AG09309 (cell line): ENCODE data around the gene ATXN2.
"Not testable (repeated sequence)": the region's sequence is repeated elsewhere in the genome, so short reads cannot be mapped to it uniquely, and the experiment has no call there.

Experiments
- DNase-seq: peaks from one replicate; pipeline ENCODE4 v3.0.0-alpha.2; 2010; ENCODE audit warnings: low read depth
- H3K4me3 ChIP-seq: 2 replicates; pipeline ENCODE4 v1.5.1; 2011; ENCODE audit warnings: mild to moderate bottlenecking, low read depth, low read length, moderate library complexity; ENCODE audit not compliant: control insufficient read depth
- TF ChIP-seq, protein P1 (sequence below): IDR thresholded peaks from 2 replicates; pipeline ENCODE4 v1.5.1; 2011; ENCODE audit warnings: mild to moderate bottlenecking, low read depth, low read length, inconsistent platforms; ENCODE audit not compliant: insufficient read depth, control insufficient read depth; ENCODE audit errors: missing control alignments

ATXN2 gene

DNA sequence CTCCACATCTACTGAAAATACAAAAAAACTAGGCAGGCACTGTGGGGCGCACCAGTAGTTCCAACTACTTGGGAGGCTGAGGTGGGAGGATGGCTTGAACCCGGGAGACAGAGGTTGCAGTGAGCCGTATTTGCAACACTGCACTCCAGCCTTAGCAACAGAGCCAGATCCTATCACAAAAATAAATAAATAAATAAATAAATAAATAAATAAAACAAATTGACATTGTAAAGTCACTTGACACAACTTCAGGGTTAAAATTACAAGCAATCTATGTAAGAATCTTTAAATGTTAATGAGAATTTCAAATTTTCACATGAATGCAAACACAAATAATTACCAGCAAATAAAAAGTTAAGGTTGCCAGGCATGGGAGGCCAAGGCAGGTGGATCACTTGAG, 11.1 kb downstream of the ATXN2 start:
- H3K4me3 ChIP-seq = no peak overlapping the region
- no peak for DNase-seq
- TF ChIP-seq, protein P1, sequence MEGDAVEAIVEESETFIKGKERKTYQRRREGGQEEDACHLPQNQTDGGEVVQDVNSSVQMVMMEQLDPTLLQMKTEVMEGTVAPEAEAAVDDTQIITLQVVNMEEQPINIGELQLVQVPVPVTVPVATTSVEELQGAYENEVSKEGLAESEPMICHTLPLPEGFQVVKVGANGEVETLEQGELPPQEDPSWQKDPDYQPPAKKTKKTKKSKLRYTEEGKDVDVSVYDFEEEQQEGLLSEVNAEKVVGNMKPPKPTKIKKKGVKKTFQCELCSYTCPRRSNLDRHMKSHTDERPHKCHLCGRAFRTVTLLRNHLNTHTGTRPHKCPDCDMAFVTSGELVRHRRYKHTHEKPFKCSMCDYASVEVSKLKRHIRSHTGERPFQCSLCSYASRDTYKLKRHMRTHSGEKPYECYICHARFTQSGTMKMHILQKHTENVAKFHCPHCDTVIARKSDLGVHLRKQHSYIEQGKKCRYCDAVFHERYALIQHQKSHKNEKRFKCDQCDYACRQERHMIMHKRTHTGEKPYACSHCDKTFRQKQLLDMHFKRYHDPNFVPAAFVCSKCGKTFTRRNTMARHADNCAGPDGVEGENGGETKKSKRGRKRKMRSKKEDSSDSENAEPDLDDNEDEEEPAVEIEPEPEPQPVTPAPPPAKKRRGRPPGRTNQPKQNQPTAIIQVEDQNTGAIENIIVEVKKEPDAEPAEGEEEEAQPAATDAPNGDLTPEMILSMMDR = no peak

DNA sequence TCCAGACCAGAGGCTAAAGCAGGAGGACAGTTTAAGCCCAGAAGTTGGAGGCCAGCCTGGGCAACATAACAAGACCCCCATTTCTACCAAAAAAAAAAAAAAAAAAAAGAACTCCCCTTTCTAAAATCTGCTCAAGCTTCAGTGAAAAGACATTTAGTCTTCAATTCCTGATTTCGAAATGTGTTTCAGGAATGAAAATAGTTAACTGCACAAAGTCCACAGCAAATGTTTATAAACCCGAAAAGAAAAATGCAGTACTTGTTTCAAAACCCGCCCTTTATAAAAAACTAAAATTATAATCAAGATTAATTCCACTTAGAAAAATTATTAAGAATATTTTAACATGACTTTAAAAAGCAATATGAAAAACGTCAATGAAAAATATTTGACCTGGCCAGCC, 12.1 kb downstream of the ATXN2 start:
- H3K4me3 ChIP-seq = no peak overlapping the region
- TF ChIP-seq, protein P1 = no peak

DNA sequence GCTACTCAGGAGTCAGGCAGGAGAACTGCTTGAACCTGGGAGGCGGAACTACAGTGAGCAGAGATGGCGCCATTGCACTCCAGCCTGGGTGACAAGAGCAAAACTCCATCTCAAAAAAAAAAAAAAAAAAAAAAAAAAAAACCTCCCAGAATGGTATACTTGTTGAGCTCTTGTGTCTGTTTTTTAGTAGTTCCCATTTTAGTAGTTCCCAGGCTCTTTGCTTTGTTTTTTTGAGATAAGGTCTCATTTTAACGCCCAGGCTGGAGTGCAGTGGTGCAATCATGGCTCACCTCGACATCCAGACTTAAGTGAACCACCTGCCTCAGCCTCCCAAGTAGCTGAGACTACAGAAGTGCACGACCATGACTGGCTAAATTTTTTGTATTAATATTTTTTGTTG, 13.4 kb downstream of the ATXN2 start:
- TF ChIP-seq, protein P1 = no peak
- H3K4me3 ChIP-seq = no peak overlapping the region
- no peak for DNase-seq

More for the DNA sequence above, 12.1 kb downstream of the ATXN2 start:
- no peak for DNase-seq

DNA sequence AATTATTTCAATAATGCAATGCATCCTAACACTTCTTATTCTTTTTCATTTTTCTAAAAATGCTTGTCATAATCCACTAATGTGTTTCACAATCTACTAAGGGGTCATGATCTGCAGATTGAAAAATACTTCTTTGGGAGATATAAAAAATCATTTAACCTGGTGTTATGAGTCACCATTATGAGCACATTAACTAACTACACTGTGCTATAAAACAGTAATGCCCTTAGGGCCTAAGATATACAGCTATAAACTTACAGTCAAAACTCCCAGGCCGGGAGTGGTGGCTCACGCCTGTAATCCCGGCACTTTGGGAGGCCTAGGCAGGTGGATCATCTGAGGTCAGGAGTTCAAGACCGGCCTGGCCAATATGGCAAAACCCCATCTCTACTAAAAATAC, 14.2 kb downstream of the ATXN2 start:
- TF ChIP-seq, protein P1 = no peak
- H3K4me3 ChIP-seq = no peak overlapping the region
- no peak for DNase-seq

DNA sequence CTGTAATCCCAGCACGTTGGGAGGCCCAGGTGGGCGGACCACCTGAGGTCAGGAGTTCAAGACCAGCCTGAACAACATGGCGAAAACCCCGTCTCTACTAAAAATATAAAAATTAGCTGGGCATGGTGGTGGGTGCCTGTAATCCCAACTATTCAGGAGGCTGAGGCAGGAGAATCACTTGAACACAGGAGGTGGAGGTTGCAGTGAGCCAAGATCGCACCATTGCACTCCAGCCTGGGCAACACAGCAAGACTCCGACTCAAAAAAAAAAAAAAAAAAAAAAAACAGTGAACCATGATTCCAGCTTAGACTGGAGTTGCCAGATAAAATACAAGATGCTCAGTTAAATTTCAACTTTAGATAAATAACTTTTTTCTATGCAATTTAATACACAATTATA, 15.6 kb downstream of the ATXN2 start:
- not testable (repeated sequence) for H3K4me3 ChIP-seq, DNase-seq

DNA sequence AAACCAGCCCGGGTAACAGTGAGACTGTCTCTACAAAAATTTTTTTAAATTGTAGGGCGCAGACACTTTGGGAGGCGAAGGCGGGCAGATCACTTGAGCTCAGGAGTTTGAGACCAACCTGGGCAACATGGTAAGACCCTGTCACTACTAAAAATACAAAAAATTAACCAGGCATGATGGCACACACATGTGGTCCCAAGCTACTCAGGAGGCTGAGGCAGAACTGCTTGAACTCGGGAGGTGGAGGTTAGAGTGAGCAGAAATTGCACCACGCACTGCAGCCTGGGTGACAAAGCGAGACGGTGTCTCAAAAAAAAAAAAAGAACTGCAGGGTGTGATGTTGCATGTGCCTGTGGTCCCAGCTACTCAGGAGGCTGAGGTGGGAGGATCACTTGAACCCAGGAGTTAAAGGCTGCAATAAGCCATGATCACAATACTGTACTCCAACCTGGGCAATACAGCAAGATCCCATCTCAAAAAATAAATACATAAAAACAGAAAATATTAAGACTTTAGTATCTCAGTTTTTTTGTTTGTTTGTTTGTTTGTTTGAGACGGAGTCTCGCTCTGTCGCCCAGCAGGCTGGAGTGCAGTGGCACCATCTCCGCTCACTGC, 16.9 kb downstream of the ATXN2 start:
- H3K4me3 ChIP-seq = no peak overlapping the region
- TF ChIP-seq, protein P1 = no peak
- no peak for DNase-seq

DNA sequence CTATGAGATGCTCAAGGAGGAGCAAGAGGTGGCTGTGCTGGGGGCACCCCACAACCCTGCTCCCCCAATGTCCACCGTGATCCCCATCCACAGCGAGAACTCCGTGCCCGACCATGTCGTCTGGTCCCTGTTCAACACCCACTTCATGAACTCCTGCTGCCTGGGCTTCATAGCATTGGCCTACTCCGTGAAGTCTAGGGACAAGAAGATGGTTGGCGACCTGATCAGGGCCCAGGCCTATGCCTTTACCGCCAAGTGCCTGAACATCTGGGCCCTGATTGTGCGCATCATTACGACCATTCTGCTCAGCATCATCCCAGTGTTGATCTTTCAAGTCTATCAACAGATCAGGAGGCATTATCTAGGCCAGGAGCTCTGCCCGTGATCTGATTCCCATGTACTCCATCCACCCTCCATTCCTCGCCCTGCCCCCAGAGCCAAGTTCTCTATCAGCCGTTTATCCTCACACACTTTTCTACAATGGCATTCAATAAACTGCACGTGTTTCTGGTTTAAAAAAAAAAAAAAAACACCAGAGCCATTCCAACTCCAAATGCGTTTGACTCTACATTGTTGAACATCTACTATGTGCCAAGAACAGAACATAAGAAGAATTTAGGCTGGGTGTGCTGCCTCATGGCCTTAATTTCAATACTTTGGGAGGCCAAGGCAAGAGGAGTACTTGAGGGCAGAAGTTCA, 17.5 kb downstream of the ATXN2 start:
- TF ChIP-seq, protein P1 = no peak
- no peak overlapping the region for H3K4me3 ChIP-seq
- DNase-seq = no peak
